Hypothalamus (tissue), 51 donors: ENCODE data around the gene VPS51.

Experiments used
- DNase-seq, 51 donors: peaks; one replicate each; lab custom pipeline; 2025; lab: John Stamatoyannopoulos, UW

Gene VPS51

GRCh38 chr11:65104628-65105027 is 8.6 kb downstream of the VPS51 start:
- DNase-seq = peak in 1 of 51 donors; percentile 16

- no peak for DNase-seq
Observed at GRCh38 chr11:65107078-65107477, 11.1 kb downstream of the VPS51 start.

- DNase-seq = no peak
Observed at GRCh38 chr11:65107751-65108468, 11.9 kb downstream of the VPS51 start.

- DNase-seq = no peak
Observed at GRCh38 chr11:65108469-65109123, 12.6 kb downstream of the VPS51 start.

GRCh38 chr11:65109231-65110198 is 13.5 kb downstream of the VPS51 start:
- DNase-seq = no peak

- DNase-seq = peak in 50 of 51 donors; percentile 36 to 92 (median 76)
Observed at GRCh38 chr11:65110354-65110861, 14.4 kb downstream of the VPS51 start.

- no peak for DNase-seq
Observed at GRCh38 chr11:65111159-65111743, 15.2 kb downstream of the VPS51 start.

- peak; percentile 54 to 99 (median 94) for DNase-seq
Observed at GRCh38 chr11:65111744-65112545, 15.9 kb downstream of the VPS51 start, which contains the start of gene TM7SF2. TSS of gene TM7SF2 (plus strand) at chr11:65111872. CDS start at chr11:65112016, 144 bp downstream.

GRCh38 chr11:65112546-65113360 is 16.7 kb downstream of the VPS51 start:
- DNase-seq = peak in 41 of 51 donors; percentile 23 to 71 (median 42)

GRCh38 chr11:65113361-65113756 is 17.3 kb downstream of the VPS51 start:
- no peak for DNase-seq

- DNase-seq = no peak
Observed at GRCh38 chr11:65113839-65114238, 17.8 kb downstream of the VPS51 start.

GRCh38 chr11:65114538-65115171 is 18.6 kb downstream of the VPS51 start:
- DNase-seq = no peak

- no peak for DNase-seq
Observed at GRCh38 chr11:65115361-65116082, 19.5 kb downstream of the VPS51 start.

- DNase-seq = peak in 12 of 51 donors; percentile 20 to 56 (median 29)
Observed at GRCh38 chr11:65116370-65117205, 20.6 kb downstream of the VPS51 start.

- peak; percentile 76 to 99 (median 97) for DNase-seq
Observed at GRCh38 chr11:65117206-65118096, 21.4 kb downstream of the VPS51 start, which contains the start of gene ZNHIT2. TSS of gene ZNHIT2 (minus strand) at chr11:65117701. CDS start at chr11:65117653, 48 bp downstream.
